ENCODE data around the gene BHLHA15.

The BHLHA15 gene

DNA sequence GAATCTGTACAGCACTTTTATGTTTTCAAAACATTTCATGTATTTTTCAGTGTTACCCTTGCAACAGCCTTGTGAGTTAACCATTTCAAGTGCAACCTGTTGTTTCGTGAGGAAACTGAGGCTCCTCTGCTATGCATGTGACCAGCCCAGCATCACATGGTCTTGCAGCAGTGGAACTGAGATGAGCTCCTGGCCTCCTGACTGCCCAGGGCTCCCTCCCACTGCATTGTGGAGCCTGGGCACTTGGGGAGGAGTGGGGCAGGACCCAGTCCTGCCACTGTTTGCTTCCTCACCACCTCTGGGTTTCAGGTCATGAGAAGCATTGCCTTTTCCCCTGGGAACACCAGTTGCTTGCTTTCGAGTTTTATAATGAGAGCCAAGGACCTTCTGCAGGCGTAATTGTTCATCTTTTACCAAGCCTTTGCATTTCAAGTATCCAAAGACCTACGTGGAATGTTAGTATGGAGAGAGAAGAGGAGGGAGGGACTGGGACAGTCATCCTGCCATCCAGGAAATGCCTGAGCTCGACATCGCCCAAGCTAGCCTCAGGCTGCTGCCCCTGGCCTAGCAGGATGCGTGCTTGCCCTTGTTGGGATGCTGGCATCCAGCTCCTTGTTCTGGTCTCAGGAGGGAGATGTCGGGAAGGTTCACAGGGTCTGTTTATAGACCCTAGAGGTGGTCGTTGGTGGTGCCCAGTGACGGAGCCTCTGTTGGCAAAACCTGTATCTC is 32.3 kb upstream of the BHLHA15 start:
- TF ChIP-seq, protein P1, sequence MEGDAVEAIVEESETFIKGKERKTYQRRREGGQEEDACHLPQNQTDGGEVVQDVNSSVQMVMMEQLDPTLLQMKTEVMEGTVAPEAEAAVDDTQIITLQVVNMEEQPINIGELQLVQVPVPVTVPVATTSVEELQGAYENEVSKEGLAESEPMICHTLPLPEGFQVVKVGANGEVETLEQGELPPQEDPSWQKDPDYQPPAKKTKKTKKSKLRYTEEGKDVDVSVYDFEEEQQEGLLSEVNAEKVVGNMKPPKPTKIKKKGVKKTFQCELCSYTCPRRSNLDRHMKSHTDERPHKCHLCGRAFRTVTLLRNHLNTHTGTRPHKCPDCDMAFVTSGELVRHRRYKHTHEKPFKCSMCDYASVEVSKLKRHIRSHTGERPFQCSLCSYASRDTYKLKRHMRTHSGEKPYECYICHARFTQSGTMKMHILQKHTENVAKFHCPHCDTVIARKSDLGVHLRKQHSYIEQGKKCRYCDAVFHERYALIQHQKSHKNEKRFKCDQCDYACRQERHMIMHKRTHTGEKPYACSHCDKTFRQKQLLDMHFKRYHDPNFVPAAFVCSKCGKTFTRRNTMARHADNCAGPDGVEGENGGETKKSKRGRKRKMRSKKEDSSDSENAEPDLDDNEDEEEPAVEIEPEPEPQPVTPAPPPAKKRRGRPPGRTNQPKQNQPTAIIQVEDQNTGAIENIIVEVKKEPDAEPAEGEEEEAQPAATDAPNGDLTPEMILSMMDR (IDR thresholded peaks at IDR 0.05; ENCODE audit: insufficient read depth, low read length, poor library complexity, severe bottlenecking) = no peak
- no peak for TF ChIP-seq EZH2phosphoT487 (conservative IDR thresholded peaks at IDR 0.05; ENCODE audit: low read length)
- no peak overlapping the region for H3K4me3 ChIP-seq (ENCODE audit: insufficient read depth, low read length, poor library complexity, severe bottlenecking)
- no peaks in the 10 kb centered on the region for H3K9me2 ChIP-seq (replicated peaks; ENCODE audit: insufficient read depth, low read length)
- H2AFZ ChIP-seq (ENCODE audit: low read depth, low read length, severe bottlenecking) = no peak overlapping the region
- H4K20me1 ChIP-seq (ENCODE audit: low read depth, low read length) = no peaks in the 10 kb centered on the region; the same call in 1 of the 2 replicates
- no peaks in the 10 kb centered on the region for H3F3A ChIP-seq (ENCODE audit: insufficient read depth)
- no peak overlapping the region for H3K27ac ChIP-seq (ENCODE audit: low read depth, low read length)
- no peak overlapping the region for H3K9ac ChIP-seq (ENCODE audit: low read length)
- peaks cover 5% of the 10 kb centered on the region; the same call in 1 of the 2 replicates for H3K36me3 ChIP-seq (ENCODE audit: low read length)
- H3K27me3 ChIP-seq (ENCODE audit: low read length) = no peaks in the 10 kb centered on the region
- no peaks in the 10 kb centered on the region for H3K9me3 ChIP-seq (ENCODE audit: insufficient read depth, low read length)
- H3K4me2 ChIP-seq (ENCODE audit: low read depth, low read length, poor library complexity, severe bottlenecking) = no peak overlapping the region
- H3K79me2 ChIP-seq (ENCODE audit: insufficient read depth, low read length) = no peaks in the 10 kb centered on the region

DNA sequence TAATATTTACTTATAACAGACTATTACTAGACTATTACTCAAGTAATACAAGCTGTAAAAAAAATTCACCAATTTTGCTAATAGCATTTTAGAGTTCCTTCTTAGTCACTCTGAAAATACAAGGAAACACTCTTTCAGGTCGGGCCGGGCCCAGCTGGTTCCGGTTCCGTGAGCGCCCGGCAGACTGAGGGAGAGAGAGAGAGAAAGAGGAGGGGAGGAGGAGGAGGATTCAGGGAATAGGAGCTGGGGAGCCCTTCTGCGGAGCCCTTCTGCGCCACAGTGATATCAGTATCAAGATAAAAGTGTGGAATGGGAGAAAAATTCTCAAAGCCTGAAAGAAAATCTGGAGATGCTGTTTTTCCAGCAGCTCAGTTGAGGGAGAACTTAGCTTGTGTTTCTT is 30.5 kb upstream of the BHLHA15 start:
- Histone ChIP-seq H3K9me2 (replicated peaks; ENCODE audit: insufficient read depth, low read length) (no peaks in the 10 kb centered on the region), H2AFZ (ENCODE audit: low read depth, low read length, severe bottlenecking) (no peak overlapping the region), H3K79me2 (ENCODE audit: insufficient read depth, low read length) (no peaks in the 10 kb centered on the region), H3K4me2 (ENCODE audit: low read depth, low read length, poor library complexity, severe bottlenecking) (no peak overlapping the region), H3K4me3 (ENCODE audit: insufficient read depth, low read length, poor library complexity, severe bottlenecking) (no peak overlapping the region), H3K36me3 (ENCODE audit: low read length) (peaks cover 5% of the 10 kb centered on the region; the same call in 1 of the 2 replicates), H4K20me1 (ENCODE audit: low read depth, low read length) (no peaks in the 10 kb centered on the region; the same call in 1 of the 2 replicates), H3K27me3 (ENCODE audit: low read length) (no peaks in the 10 kb centered on the region), H3K9me3 (ENCODE audit: insufficient read depth, low read length) (no peaks in the 10 kb centered on the region), H3K27ac (ENCODE audit: low read depth, low read length) (no peak overlapping the region), H3K9ac (ENCODE audit: low read length) (no peak overlapping the region), H3F3A (ENCODE audit: insufficient read depth) (no peaks in the 10 kb centered on the region)
- no peak for TF ChIP-seq EZH2phosphoT487 (conservative IDR thresholded peaks at IDR 0.05; ENCODE audit: low read length)
- TF ChIP-seq, protein P1 (IDR thresholded peaks at IDR 0.05; ENCODE audit: insufficient read depth, low read length, poor library complexity, severe bottlenecking) = no peak

- H3K27ac ChIP-seq (ENCODE audit: low read depth, low read length) = no peak overlapping the region
- no peak overlapping the region for H3K4me2 ChIP-seq (ENCODE audit: low read depth, low read length, poor library complexity, severe bottlenecking)
- no peak overlapping the region for H2AFZ ChIP-seq (ENCODE audit: low read depth, low read length, severe bottlenecking)
- no peaks in the 10 kb centered on the region for H3F3A ChIP-seq (ENCODE audit: insufficient read depth)
- H3K36me3 ChIP-seq (ENCODE audit: low read length) = no peaks in the 10 kb centered on the region
- no peak for TF ChIP-seq EZH2phosphoT487 (conservative IDR thresholded peaks at IDR 0.05; ENCODE audit: low read length)
- TF ChIP-seq, protein P1 (IDR thresholded peaks at IDR 0.05; ENCODE audit: insufficient read depth, low read length, poor library complexity, severe bottlenecking) = no peak
- no peaks in the 10 kb centered on the region for H3K27me3 ChIP-seq (ENCODE audit: low read length)
- no peaks in the 10 kb centered on the region for H3K79me2 ChIP-seq (ENCODE audit: insufficient read depth, low read length)
- H3K9me3 ChIP-seq (ENCODE audit: insufficient read depth, low read length) = 0 out of 2 replicates have a peak, but pooled peaks cover 3% of the 10 kb centered on the region
- no peak overlapping the region for H3K4me3 ChIP-seq (ENCODE audit: insufficient read depth, low read length, poor library complexity, severe bottlenecking)
- no peaks in the 10 kb centered on the region for H4K20me1 ChIP-seq (ENCODE audit: low read depth, low read length)
- H3K9me2 ChIP-seq (replicated peaks; ENCODE audit: insufficient read depth, low read length) = no peaks in the 10 kb centered on the region
- H3K9ac ChIP-seq (ENCODE audit: low read length) = no peak overlapping the region
These were observed 26.1 kb upstream of the BHLHA15 start for GRCh38 chr7:98185101-98185500.
